Measurements from ENCODE around the gene CTU2.

Gene CTU2

GRCh38 chr16:88764080-88764479 is 57.8 kb downstream of the CTU2 start:
- no peak for DNase-seq

DNA sequence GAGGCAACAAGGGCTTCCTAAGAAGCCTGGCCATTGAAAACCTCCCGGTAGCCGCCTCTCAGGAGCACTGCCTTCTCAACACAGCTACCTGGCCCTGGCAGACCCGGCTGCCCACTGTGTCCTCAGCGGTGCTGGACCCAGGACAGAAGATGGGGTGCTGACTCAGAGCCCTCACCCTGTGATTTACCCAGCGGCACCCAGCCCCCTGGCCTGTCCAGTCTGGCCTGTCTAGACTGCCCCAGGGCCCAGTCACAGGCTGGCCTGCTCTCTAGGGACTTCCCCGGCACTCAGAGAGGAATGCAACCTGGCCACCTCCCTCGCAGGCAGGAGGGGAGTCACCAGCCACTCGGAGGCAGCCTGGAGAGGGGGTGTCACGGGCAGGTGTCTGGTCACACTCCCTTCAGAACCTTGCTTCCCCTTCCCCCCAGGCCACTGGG is 58.6 kb downstream of the CTU2 start:
- DNase-seq: no peak

Measured in NCI-H1417 treated with DMSO at 0.1 percent for 48 hours (cell line).